OCI-LY7 (cell line): Measurements from ENCODE around the gene RNF222.

ENCODE experiments used
- CTCF ChIP-seq: fragments of 200-600 bp; sonication (generic); conservative IDR thresholded peaks from 2 replicates; pipeline ENCODE4 v1.5.1; 2014; ENCODE audit warnings: mild to moderate bottlenecking, antibody characterized with exemption, low read length, moderate library complexity, mixed read lengths
- EZH2phosphoT487 ChIP-seq: fragments of 200-600 bp; sonication (generic); IDR thresholded peaks from 2 replicates; pipeline ENCODE4 v1.6.1; 2018; ENCODE audit warnings: low read depth, borderline replicate concordance, mild to moderate bottlenecking, mixed run types, antibody characterized with exemption, low read length, moderate library complexity, mixed read lengths

GRCh38 chr17:8382052-8382879 is 15.4 kb downstream of the RNF222 start:
- no peak for TF ChIP-seq CTCF
- TF ChIP-seq EZH2phosphoT487 = no peak
